Naive thymus-derived CD4-positive, alpha-beta T cell (primary cell): ENCODE results near the gene SLC11A2. TPM values are rescaled to one million over a fixed set of nuclear protein-coding genes. Genes with fewer than 3 reads are reported as not detected.

Experiments
- ATAC-seq: fragments of 150-1000 bp; cut with Tn5 transposase; 2 replicates; pipeline ENCODE4 v1.10.0; 2021; ENCODE audit warnings: mild to moderate bottlenecking, moderate library complexity
- CTCF ChIA-PET: fragments of 350-600 bp; sonication (Branson Sonifier 250); formaldehyde crosslinking; loops from one replicate; lab custom pipeline; 2021; ENCODE audit warnings: antibody characterized with exemption; lab: Charles Lee
- POLR2A ChIA-PET: fragments of 350-600 bp; sonication (Branson Sonifier 250); formaldehyde crosslinking; loops from one replicate; lab custom pipeline; 2021; ENCODE audit warnings: antibody characterized with exemption, inconsistent platforms; lab: Charles Lee
- DNase-seq, 9 donors: peaks; one replicate each; pipeline versions ENCODE4 v3.0.0 to v3.0.0-alpha.2; 2020 to 2022; ENCODE audit warnings: mixed read lengths in 1 of 9
- H3K27ac ChIP-seq: one replicate; pipeline ENCODE4 v1.7.0; 2013; ENCODE audit warnings: mild to moderate bottlenecking, low read depth, low read length, moderate library complexity
- H3K27me3 ChIP-seq, 2 donors: one replicate each; pipeline ENCODE4 v1.7.0; 2013; ENCODE audit warnings: low read length in 2 of 2, mild to moderate bottlenecking in 2 of 2, moderate library complexity in 2 of 2; ENCODE audit not compliant: control insufficient read depth in 2 of 2, insufficient read depth in 2 of 2
- H3K36me3 ChIP-seq, 3 experiments: 1 replicate in 2 of 3; 2 replicates in 1 of 3; pipeline ENCODE4 v1.7.0; 2013; ENCODE audit warnings: low read length in 3 of 3, mild to moderate bottlenecking in 3 of 3, moderate library complexity in 1 of 3; ENCODE audit not compliant: insufficient read depth in 3 of 3, control insufficient read depth in 2 of 3
- H3K4me1 ChIP-seq, 2 donors: one replicate each; pipeline ENCODE4 v1.7.0; 2013; ENCODE audit warnings: low read length in 2 of 2, mild to moderate bottlenecking in 2 of 2, moderate library complexity in 1 of 2; ENCODE audit not compliant: control insufficient read depth in 2 of 2, insufficient read depth in 2 of 2
- H3K4me3 ChIP-seq: 2 replicates; pipeline ENCODE4 v1.7.0; 2013; ENCODE audit warnings: mild to moderate bottlenecking, low read length
- H3K9me3 ChIP-seq, 3 experiments: 1 replicate in 2 of 3; 2 replicates in 1 of 3; pipeline ENCODE4 v1.7.0; 2013; ENCODE audit warnings: low read length in 3 of 3; ENCODE audit not compliant: control insufficient read depth in 2 of 3
- H3K27ac Mint-ChIP-seq, 9 donors: one replicate each; pipeline ENCODE4 v1.8.0; 2020 to 2022; ENCODE audit warnings: mixed read lengths in 9 of 9, mild to moderate bottlenecking in 8 of 9, moderate library complexity in 5 of 9, inconsistent platforms in 2 of 9
- H3K27me3 Mint-ChIP-seq, 5 donors: one replicate each; pipeline ENCODE4 v1.8.0; 2021 to 2022; ENCODE audit warnings: mixed read lengths in 5 of 5, mild to moderate bottlenecking in 1 of 5
- H3K36me3 Mint-ChIP-seq, 5 donors: one replicate each; pipeline ENCODE4 v1.8.0; 2020 to 2022; ENCODE audit warnings: mixed read lengths in 5 of 5, mild to moderate bottlenecking in 3 of 5, inconsistent platforms in 1 of 5
- H3K4me1 Mint-ChIP-seq, 7 donors: one replicate each; pipeline ENCODE4 v1.8.0; 2020 to 2022; ENCODE audit warnings: mixed read lengths in 7 of 7, mild to moderate bottlenecking in 3 of 7, inconsistent platforms in 1 of 7
- H3K4me3 Mint-ChIP-seq, 10 donors: one replicate each; pipeline ENCODE4 v1.8.0; 2020 to 2022; ENCODE audit warnings: mild to moderate bottlenecking in 10 of 10, mixed read lengths in 10 of 10, moderate library complexity in 6 of 10, inconsistent platforms in 2 of 10
- H3K9me3 Mint-ChIP-seq, 11 donors: one replicate each; pipeline ENCODE4 v1.8.0; 2020 to 2022; ENCODE audit warnings: mixed read lengths in 11 of 11, mild to moderate bottlenecking in 4 of 11, inconsistent platforms in 1 of 11, moderate library complexity in 1 of 11
- intact Hi-C, 2 donors: fragments of 100-400 bp; cut with micrococcal nuclease; formaldehyde crosslinking; loops; one replicate each; pipeline ENCODE4 v1.15.1; 2023
- polyA plus RNA-seq, 2 donors: library from polyadenylated mRNA; unstranded; fragments of 300-500 nt; fragmentation: Illumina TruSeq; gene quantifications; one replicate each; pipeline ENCODE4 v1.2.3, GENCODE V29; 2021
- total RNA-seq, 6 experiments: library from RNA in 5 of 6; stranded (reverse) in 5 of 6; gene quantifications; 1 replicate in 5 of 6; 2 replicates in 1 of 6; pipeline ENCODE4 v1.2.3 and lab custom pipeline; 2021 to 2026

The SLC11A2 gene
- total and polyA plus RNA-seq, 7 experiments from 2014 or later: 14.0 to 65.4 (median 59.2) TPM

- Mint-ChIP-seq H3K27ac (no peak overlapping the region), H3K36me3 (peaks cover 3 to 33% (median 6%) of the 10 kb centered on the region in 5 donors), H3K4me3 (no peak overlapping the region), H3K9me3 (no peaks in the 10 kb centered on the region), H3K4me1 (no peaks in the 10 kb centered on the region), H3K27me3 (no peaks in the 10 kb centered on the region)
- ATAC-seq (no peak), DNase-seq (no peak)
- Histone ChIP-seq H3K4me1 (no peaks in the 10 kb centered on the region), H3K27me3 (no peaks in the 10 kb centered on the region), H3K4me3 (no peak overlapping the region), H3K36me3 (peaks cover 0 to 76% (median 4%) of the 10 kb centered on the region in 3 experiments), H3K27ac (no peak overlapping the region), H3K9me3 (no peaks in the 10 kb centered on the region)
- CTCF ChIA-PET: no interaction called here
- POLR2A ChIA-PET: no interaction called here
- intact Hi-C loops: no loop called here
These were observed 39.3 kb upstream of the SLC11A2 start for GRCh38 chr12:51065530-51065929.

- CTCF ChIA-PET: no interaction called here
- peaks cover 6 to 49% (median 13%) of the 10 kb centered on the region in 5 donors for H3K36me3 Mint-ChIP-seq
- H3K27ac ChIP-seq: no peak overlapping the region
These were observed 36.6 kb upstream of the SLC11A2 start for GRCh38 chr12:51062631-51063397.

GRCh38 chr12:51059086-51059485, 32.9 kb upstream of the SLC11A2 start:
- Mint-ChIP-seq H3K4me1 (peaks cover 0 to 2% (median 0%) of the 10 kb centered on the region in 7 donors), H3K27ac (peak overlapping the region in 1 of 9 donors; percentile 22), H3K27me3 (no peaks in the 10 kb centered on the region), H3K36me3 (peaks cover 4 to 46% (median 17%) of the 10 kb centered on the region in 5 donors), H3K9me3 (no peaks in the 10 kb centered on the region), H3K4me3 (no peak overlapping the region)
- no peak overlapping the region for H3K4me3 ChIP-seq
- peaks cover 5 to 82% (median 7%) of the 10 kb centered on the region in 3 experiments for H3K36me3 ChIP-seq
- H3K27ac ChIP-seq: no peak overlapping the region
- H3K4me1 ChIP-seq: no peaks in the 10 kb centered on the region
- no peaks in the 10 kb centered on the region for H3K27me3 ChIP-seq
- DNase-seq (no peak), ATAC-seq (no peak)
- intact Hi-C loops: no loop called here
- no peaks in the 10 kb centered on the region for H3K9me3 ChIP-seq
- ChIA-PET CTCF (no interaction called here), POLR2A (interaction anchor here (0.7 to 1.0 kb wide), 2 partner anchors 25 to 296 kb away, joined by 3 to 5 read pairs; partner anchors contain the start of gene CSRNP2)

More at GRCh38 chr12:51062631-51063397, 36.6 kb upstream of the SLC11A2 start:
- Histone ChIP-seq H3K4me3 (no peak overlapping the region), H3K36me3 (peaks cover 0 to 84% (median 9%) of the 10 kb centered on the region in 3 experiments), H3K9me3 (no peaks in the 10 kb centered on the region), H3K4me1 (no peaks in the 10 kb centered on the region), H3K27me3 (no peaks in the 10 kb centered on the region)
- intact Hi-C loops: no loop called here
- Mint-ChIP-seq H3K4me1 (no peaks in the 10 kb centered on the region), H3K9me3 (no peaks in the 10 kb centered on the region), H3K27ac (peak overlapping the region in 7 of 9 donors; percentile 25 to 89 (median 52)), H3K27me3 (no peaks in the 10 kb centered on the region), H3K4me3 (no peak overlapping the region)
- POLR2A ChIA-PET: interaction anchor here (0.8 to 0.9 kb wide), 4 partner anchors 10 to 20 kb away, joined by 3 read pairs; partner anchors contain the start of gene CSRNP2
- DNase-seq (no peak), ATAC-seq (no peak)

- intact Hi-C loops: no loop called here
- no peaks in the 10 kb centered on the region for H3K4me1 ChIP-seq
- H3K4me3 ChIP-seq: no peak overlapping the region
- H3K9me3 ChIP-seq: no peaks in the 10 kb centered on the region
- no peaks in the 10 kb centered on the region for H3K27me3 Mint-ChIP-seq
- H3K36me3 Mint-ChIP-seq: peaks cover 4 to 39% (median 25%) of the 10 kb centered on the region in 5 donors
- peak overlapping the region in 1 of 9 donors; percentile 49 for H3K27ac Mint-ChIP-seq
- no peaks in the 10 kb centered on the region for H3K9me3 Mint-ChIP-seq
- DNase-seq (no peak), ATAC-seq (peak; percentile 27)
- H3K27ac ChIP-seq: no peak overlapping the region
- ChIA-PET CTCF (no interaction called here), POLR2A (interaction anchor here (0.6 to 0.8 kb wide), 2 partner anchors 20 to 101 kb away, joined by 3 read pairs; no protein-coding TSS in a partner anchor)
- H3K36me3 ChIP-seq: peaks cover 5 to 69% (median 7%) of the 10 kb centered on the region in 3 experiments
- peaks cover 2 to 11% (median 6%) of the 10 kb centered on the region in 7 donors for H3K4me1 Mint-ChIP-seq
- H3K27me3 ChIP-seq: no peaks in the 10 kb centered on the region
- no peak overlapping the region for H3K4me3 Mint-ChIP-seq
These were observed 30.1 kb upstream of the SLC11A2 start for GRCh38 chr12:51056242-51056641.

GRCh38 chr12:51055060-51055459, 28.9 kb upstream of the SLC11A2 start:
- ChIA-PET POLR2A (interaction anchor here (0.6 to 0.7 kb wide), 2 partner anchors 9 to 154 kb away, joined by 3 read pairs; no protein-coding TSS in a partner anchor), CTCF (no interaction called here)
- Histone ChIP-seq H3K4me3 (no peak overlapping the region), H3K36me3 (peaks cover 5 to 65% (median 13%) of the 10 kb centered on the region in 3 experiments), H3K4me1 (no peaks in the 10 kb centered on the region), H3K27me3 (no peaks in the 10 kb centered on the region), H3K9me3 (no peaks in the 10 kb centered on the region), H3K27ac (no peak overlapping the region)
- Mint-ChIP-seq H3K36me3 (peaks cover 3 to 36% (median 23%) of the 10 kb centered on the region in 5 donors), H3K4me3 (no peak overlapping the region), H3K9me3 (no peaks in the 10 kb centered on the region), H3K27me3 (no peaks in the 10 kb centered on the region), H3K4me1 (peaks cover 2 to 11% (median 6%) of the 10 kb centered on the region in 7 donors), H3K27ac (no peak overlapping the region)
- intact Hi-C loops: no loop called here
- DNase-seq (no peak), ATAC-seq (no peak)

- ChIA-PET CTCF (interaction anchor here (1.2 kb wide), 1 partner anchor 24 kb away, joined by 3 read pairs; no protein-coding TSS in a partner anchor), POLR2A (interaction anchor here (0.6 to 2.3 kb wide), 5 partner anchors 8 to 262 kb away, joined by 3 to 7 read pairs (median 4); no protein-coding TSS in a partner anchor)
- Histone ChIP-seq H3K36me3 (peaks cover 0 to 35% (median 13%) of the 10 kb centered on the region in 3 experiments), H3K27me3 (no peaks in the 10 kb centered on the region), H3K4me3 (no peak overlapping the region), H3K4me1 (peaks cover 20 to 23% of the 10 kb centered on the region in 2 donors), H3K9me3 (no peaks in the 10 kb centered on the region), H3K27ac (no peak overlapping the region)
- Mint-ChIP-seq H3K27ac (peak overlapping the region in 5 of 9 donors; percentile 3 to 83 (median 56)), H3K4me1 (peaks cover 17 to 37% (median 31%) of the 10 kb centered on the region in 7 donors), H3K36me3 (peaks cover 0 to 22% (median 16%) of the 10 kb centered on the region in 5 donors), H3K9me3 (peaks cover 0 to 1% (median 0%) of the 10 kb centered on the region in 11 donors), H3K27me3 (no peaks in the 10 kb centered on the region), H3K4me3 (peak overlapping the region in 1 of 10 donors; percentile 8)
- ATAC-seq (no peak), DNase-seq (no peak)
- intact Hi-C loops: no loop called here
These were observed 25.6 kb upstream of the SLC11A2 start for GRCh38 chr12:51051787-51052186.
